GM18861 (cell line): ENCODE data around the gene MAD2L1.

Experiments used
- ATAC-seq: cut with Tn5 transposase; IDR thresholded peaks from one replicate; pipeline ENCODE4 v1.9.1; 2021; ENCODE audit not compliant: unreplicated experiment

Gene MAD2L1

DNA sequence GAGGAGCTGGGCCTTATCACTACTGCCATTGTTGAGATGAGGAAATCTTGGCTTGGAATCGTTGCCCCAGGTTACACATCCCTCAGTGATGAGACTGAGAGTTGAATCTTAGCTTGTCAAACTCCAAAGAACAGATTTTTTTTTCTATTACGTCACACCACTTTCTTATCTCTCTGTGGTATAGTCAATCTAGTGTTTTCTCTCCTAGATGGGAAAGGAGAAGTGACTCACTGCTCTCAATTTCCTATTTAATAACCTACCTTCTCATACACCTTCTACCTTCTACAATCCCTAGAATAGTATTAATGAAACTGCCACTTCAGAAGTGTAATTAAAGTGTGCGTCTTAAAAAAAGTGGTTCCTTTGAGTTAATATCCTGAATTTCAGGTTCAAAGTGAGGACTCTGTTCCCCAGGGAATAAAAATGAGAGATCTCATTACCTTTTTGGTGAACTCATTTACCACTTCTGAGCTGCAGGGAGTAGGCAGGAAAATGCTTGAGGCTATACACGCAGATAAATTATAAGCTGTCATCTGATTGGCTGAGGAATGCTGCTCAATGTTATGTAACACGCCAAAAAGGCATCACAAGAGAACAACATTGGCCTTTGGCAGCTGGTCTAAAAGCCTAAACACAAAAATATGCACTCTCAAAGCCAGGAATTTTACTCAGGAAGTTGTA is 59.3 kb downstream of the MAD2L1 start:
- no peak for ATAC-seq
